Stomach (tissue), 4 donors: Measurements from ENCODE around the gene SI.

Experiments
- CTCF ChIP-seq, 7 experiments: fragments of 450-650 bp in 4 of 7; fragments of 200-600 bp in 3 of 7; sonication (generic) in 3 of 7; IDR thresholded peaks; one replicate each; pipeline ENCODE4 v1.5.1; 2016 to 2019; ENCODE audit warnings: antibody characterized with exemption in 7 of 7, control low read depth in 2 of 7, mild to moderate bottlenecking in 1 of 7
- EP300 ChIP-seq: sonication (generic); formaldehyde crosslinking; IDR thresholded peaks from one replicate; pipeline ENCODE4 v1.6.1; 2017; ENCODE audit warnings: antibody characterized with exemption
- POLR2A ChIP-seq, 4 donors: fragments of 450-650 bp; IDR thresholded peaks; one replicate each; pipeline ENCODE4 v1.6.1; 2016; ENCODE audit warnings: antibody characterized with exemption in 4 of 4, control low read depth in 2 of 4, mild to moderate bottlenecking in 1 of 4, moderate library complexity in 1 of 4
- POLR2AphosphoS5 ChIP-seq, 3 donors: sonication (generic); formaldehyde crosslinking; IDR thresholded peaks; one replicate each; pipeline ENCODE4 v1.6.1; 2016; ENCODE audit warnings: antibody characterized with exemption in 3 of 3

- TF ChIP-seq CTCF (IDR thresholded peaks at IDR 0.05) (no peak), EP300 (no peak), POLR2A (IDR thresholded peaks at IDR 0.05) (no peak), POLR2AphosphoS5 (IDR thresholded peaks at IDR 0.05) (no peak)
These were observed 25.3 kb upstream of the SI start for GRCh38 chr3:165103616-165104015.
